SKM-1 (cell line): Measurements from ENCODE around the gene TRIM16.
"Not testable (repeated sequence)": the region's sequence is repeated elsewhere in the genome, so short reads cannot be mapped to it uniquely, and the experiment has no call there.

Experiments used
- DNase-seq: peaks from one replicate; lab custom pipeline; 2025; ENCODE audit not compliant: unreplicated experiment; lab: John Stamatoyannopoulos, UW

TRIM16 gene

DNA sequence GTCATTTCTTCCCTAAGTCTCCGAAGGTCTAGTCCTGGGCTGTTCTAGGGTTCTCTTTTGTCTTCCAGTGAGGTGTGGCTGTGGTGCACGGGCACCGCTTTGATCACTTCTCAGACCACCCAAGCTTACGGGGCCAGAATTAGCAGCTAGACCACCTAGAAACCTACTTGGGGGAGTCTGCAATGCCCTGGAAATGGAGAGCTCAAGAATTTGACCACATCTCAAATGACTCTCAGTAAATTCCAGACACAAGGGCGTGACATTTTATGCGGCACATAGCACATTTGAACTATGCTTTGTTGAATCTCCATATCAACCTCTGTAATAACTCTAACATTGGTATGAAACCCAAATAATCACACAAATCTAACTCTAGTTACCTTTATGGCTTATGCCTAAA is 24.9 kb downstream of the TRIM16 start:
- DNase-seq = no peak

DNA sequence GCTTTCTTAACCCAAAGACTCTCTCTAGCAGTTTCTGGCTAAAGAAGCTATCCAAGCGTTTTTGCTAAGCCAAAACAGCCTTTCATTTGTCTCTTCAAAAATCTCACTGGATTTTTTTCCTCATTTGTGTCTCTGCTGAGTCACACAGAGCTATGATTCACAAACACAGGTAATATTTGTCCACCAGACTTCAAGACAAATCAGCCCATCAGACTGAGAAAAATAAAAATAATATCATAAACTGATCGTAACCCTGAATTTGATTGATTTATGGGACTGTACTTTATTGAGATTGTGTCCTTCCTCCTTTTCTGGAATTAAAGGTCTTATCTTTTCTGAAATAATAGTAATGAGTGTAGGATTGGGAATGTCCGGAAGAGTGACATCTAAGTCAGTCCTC is 25.8 kb downstream of the TRIM16 start:
- DNase-seq = no peak

DNA sequence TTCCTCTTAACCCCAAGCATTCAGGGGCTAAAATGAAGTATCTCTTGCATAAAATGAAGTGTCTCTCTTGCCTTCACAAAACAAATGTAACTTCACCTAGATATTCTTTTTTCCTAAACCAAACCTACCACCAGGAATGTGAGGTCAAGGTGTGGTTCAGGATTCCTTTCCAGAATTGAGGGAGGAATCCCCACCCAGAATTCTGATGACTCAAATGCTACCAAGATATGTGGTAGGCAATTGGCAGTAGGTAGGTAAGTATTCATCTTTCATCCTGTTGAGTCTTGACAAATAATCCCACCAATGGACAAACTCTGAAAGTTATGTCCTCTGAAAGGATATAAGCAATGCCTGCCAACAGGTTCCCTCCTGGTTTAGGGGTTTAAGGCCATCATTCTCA is 26.2 kb downstream of the TRIM16 start:
- DNase-seq = no peak

DNA sequence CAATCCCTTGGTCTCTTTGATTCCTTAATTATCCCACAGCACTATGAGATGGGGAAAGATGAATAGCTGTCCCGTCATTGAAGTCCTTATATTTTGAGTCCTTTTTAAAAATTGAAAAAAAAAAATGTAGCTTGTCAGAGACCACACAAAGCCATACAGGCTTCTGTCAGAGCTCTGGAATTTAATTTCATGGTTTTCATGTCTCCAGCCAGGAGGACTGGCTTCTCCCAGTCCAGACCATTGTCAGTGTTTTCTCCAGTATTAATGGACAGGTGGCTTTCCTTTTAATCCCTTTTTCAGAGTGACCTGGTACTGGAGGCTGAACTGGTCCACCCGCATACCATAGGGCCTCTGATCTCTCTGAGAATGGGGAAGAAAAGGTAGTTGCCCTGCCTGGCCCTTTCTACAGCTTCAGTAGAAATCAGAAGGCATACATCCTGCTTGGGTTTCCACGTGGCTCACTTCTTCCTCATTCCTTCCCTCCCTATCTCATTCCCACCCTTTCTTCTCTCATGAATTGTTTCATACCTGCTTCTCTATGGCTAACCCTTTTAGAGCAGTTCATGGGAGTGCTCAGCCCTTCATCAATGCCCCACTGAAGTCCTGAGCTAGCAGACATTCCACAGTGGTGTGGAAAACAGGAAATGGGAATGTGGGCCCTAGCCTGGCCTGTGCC is 29.1 kb downstream of the TRIM16 start:
- DNase-seq = no peak

DNA sequence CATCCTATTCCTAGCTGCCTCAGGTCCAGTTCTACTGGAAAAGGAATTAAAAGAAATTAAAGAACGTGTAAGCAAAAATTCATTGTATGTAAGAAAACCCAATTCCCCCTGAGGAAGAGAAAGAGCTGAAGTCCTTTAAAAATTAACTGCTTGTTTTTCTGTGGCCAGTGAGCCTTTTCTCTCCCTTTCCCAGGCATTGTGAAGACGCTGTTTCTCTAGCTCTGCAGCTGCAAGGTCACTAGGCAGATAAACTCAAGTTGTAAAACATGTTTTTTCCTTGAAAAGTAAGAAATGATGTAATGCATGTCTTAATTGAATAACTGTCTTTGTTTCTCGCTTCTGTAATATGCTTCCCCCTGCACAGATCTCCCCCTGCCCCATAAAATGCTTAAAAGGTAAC is 29.7 kb downstream of the TRIM16 start:
- not testable (repeated sequence) for DNase-seq

DNA sequence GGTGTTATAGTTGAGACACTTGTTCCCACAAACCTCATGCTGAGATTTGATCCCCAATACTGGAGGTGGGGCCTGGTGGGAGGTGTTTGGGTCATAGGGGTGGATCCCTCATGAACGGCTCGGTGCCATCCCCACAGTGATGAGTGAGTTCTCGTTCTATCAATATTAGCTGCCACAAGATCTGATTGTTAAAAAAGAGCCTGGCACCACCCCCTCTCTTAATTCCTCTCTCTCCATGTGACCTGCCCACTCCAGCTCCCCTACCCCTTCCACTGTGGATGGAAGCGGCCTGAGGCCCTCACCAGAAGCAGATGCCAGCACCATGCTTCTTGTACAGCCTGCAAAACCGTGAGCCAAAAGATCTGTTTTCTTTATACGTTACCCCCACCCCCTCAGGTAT is 31.2 kb downstream of the TRIM16 start:
- no peak for DNase-seq

DNA sequence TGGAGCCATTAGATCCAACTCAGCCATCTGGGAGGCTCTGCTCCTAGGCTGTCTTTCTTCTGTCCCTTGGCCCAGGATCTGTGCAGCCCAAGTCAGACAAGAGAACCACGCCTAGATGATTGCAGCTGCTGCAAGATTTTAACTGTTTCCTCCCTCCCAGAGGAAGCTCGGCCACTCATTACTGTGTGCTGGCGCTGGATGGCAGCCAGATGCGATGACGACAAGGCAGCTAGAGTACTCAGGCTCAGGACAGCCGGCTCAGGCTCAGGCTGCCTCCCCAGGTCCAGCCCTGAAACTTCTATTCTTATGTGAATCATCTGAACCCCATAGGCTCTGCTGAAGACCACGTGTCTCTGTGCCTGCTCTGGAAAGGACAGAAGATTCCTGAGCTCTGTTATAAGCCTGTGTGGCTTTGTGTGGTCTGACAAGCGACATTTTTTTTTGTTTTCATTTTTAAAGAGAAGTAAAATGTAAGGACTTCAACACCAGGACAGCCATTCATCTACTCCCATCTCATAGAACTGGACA is 32.5 kb downstream of the TRIM16 start:
- peak; percentile 85 for DNase-seq

DNA sequence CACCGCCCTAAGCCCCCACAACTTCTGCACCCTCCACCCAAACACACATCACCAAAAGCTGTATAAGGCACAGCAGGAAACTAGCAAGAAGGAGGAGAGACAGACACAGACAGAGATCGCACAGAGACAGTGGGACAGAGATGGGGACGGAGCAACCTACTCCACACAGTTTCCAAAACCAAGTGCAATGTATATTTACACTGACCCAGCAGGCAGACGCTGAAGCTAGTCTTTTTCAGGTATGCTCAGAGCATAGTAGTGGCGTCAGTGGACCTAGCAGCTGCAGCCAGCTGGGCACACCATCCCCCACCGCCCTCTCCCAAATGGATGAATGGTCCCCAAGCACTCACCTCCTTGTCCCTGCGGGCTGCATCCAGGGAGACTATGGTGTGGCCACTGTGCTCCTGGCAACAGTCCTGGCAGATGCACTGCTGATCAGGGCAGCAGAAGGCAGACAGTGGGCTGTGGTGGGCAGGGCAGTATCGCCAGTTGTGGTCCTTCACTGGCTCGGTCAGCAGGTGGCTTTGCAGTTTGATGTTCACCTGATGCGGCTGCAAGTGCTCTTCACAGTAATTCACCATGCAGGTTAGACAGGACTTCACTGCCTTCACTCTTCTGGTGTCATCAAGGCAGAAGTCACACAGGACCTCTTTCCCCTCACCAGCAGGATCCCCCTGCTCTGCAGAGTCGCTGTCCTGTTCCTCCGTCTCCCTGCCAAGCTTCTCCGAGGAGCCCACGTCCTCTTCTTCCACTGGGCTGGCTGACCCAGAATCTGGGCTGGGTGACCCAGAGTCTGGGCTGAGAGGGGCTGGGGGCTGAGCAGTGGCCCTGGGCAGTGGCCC is 33.1 kb downstream of the TRIM16 start:
- DNase-seq = no peak

DNA sequence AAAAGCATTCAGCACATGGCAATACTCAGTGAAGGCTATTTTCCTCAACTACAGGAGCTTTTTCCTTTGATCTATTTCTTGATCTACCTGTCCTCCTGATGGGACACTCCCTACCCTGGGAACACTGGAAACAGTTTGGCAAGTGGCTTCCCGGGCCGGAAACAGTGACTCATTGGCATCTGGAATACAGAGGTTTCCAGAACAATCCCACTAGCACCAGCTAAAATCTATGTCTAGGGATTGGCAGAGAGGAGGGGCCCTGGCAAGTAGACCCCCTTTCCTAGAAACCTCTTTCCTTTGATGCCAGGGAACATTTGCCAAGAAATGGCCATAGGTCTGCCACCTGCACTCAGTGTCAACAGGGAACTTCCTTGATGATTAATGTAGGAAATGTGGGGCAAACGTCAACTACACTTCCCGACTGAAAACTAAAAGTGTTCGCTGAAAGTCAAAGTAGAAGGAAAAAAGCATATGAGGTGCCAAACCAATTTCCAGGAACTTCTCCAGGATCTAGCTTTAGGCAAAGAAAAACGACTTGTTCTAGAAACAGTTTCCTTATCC is 34.2 kb downstream of the TRIM16 start:
- no peak for DNase-seq

DNA sequence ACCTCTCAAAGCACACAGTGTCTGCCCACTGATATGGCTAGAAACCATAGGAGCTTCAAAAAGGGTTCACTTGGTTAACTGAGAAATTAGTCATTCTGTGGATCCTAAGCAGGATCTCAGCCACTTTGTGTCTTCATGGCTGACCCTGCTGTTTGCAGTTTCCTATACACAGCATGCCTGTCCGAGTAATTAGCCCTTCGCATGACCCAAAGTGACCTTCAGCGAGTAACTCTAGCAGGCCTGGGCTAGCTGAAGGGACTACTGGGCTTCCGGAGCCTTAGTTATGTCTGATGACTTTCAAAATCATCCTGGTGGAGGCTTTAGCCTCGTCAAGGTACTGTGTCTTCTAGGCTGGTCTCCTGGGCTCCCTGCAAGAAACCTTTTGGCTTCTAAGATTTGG is 35.7 kb downstream of the TRIM16 start:
- DNase-seq = no peak

DNA sequence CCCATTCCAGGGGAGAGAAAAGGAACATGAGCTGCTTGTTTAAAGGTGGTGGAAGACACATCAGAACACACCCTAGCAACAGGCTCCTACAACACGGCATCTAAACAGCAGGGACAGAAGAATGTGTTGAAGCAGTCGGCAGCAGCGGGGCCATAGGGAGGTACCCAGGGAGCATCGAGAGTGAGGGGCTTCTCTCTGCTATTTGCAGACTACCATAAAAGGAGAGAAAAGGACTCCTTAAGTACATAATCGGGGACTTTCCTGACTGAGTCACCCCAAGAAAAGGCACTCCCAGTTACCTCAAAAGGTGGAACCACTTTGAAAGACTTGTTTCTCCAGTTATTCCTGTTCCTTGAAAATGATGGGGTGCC is 38.2 kb downstream of the TRIM16 start:
- DNase-seq = not testable (repeated sequence)

DNA sequence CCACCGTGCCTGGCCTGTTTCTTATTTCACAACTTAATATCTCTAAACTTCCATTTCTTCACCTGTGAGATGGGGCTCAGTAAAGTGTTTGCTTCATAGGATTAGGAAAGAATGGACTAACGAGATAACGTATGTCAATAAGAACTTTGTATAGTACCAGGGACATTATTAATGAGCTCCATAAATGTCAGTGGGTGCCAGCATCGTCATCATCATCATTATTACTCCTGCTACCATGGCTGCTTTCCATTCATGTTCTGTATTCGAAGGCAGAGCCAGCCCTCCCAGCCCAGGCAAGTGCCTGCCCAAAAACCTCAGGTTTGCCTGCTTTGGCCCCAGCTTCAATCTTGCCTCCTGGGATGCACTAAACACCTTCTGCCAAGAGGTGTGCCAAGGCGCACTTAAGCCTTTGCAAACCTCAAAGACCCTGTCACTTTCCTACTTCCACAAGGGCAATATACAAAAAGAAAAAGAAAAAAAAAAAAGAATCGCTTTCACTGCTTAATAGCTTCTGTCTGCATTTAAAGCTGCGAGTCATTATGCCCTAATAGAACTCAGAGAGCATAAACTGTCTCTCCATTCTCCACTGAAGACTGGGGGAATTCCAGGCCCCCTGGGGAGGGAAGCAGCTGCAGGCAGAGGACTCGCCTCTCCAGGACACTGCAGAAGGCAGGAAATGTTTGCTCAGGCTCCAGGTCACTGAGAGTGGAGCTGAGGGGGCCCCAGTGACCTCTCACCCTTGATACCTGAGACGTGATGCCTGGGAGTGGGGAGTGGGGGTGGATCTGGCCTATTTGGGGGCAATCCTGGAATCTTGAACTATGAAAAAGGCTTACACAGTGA is 38.8 kb downstream of the TRIM16 start:
- DNase-seq = not testable (repeated sequence)

DNA sequence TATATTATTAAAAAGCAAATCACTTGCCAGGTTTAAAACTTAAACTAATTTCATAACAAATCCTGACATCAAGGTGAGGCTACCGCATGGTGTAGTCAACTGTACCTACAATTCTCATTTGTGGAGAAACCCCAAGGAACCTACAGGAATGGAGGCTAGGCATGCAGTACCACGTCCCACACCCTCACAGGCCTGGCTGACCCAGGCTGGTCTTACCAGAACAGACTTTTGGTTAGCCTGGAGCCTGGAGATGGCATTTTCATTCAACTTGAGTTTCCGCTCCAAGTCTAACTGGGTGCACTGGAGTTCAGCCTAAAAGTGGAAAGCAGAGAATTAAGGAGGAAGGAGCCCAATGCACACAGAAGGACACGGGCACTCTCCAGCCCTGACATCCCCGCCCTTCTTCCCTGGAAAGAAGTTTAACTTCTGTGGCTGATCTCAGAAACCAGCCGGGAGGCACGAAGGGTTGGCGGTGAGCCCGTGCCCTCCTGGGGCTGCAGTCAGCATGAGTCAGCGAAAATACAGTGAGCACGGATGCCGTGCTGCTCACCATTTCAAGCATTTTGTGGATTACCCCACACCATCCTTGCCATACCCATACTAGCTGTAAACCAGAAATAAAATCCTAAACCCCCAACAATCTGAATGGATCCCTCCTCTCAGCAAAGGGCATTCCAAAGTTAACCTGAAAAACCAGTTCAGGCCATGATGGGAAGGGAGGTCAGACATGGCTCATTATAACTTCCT is 41.4 kb downstream of the TRIM16 start:
- not testable (repeated sequence) for DNase-seq

DNA sequence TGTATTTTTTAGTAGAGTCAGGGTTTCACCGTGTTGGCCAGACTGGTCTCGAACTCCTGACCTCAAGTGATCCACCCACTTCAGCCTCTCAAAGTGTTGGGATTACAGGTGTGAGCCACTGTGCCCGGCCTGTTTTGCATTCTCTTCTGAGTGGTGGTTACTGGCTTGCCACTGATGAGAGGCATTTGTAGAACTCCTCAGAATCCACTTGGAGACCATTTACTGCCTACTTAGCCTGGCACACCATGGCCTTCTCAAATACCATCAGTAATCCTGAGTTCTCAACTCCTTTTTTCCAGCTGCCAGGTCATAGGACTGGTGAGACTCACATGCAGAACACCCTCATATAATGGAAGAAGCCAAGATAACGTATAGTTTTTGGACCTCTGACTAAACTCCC is 42.1 kb downstream of the TRIM16 start:
- DNase-seq = not testable (repeated sequence)

DNA sequence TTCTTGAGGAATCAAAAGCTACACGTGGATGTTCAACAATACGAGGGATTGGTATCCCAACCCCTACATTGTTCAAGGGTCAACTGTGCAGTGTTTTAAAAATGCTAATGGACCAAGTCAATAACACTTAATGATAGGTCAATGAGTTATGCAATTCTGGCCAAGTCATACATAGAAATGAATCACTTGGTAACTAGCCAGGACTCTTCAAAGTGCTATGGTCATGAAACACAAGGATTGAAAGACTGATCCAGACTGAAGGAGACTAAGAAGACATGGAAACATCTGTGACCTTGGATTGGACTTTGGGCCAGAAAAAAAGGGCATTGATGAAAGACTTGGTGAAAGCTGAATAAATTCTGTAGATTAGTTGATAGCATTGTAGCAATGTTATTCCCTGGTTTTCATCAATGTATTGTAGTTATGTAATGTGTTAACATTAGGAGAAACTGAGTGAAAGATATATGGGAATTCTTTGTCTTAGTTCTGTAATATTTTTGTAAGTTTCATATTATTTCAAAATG is 53.1 kb downstream of the TRIM16 start:
- DNase-seq = not testable (repeated sequence)

DNA sequence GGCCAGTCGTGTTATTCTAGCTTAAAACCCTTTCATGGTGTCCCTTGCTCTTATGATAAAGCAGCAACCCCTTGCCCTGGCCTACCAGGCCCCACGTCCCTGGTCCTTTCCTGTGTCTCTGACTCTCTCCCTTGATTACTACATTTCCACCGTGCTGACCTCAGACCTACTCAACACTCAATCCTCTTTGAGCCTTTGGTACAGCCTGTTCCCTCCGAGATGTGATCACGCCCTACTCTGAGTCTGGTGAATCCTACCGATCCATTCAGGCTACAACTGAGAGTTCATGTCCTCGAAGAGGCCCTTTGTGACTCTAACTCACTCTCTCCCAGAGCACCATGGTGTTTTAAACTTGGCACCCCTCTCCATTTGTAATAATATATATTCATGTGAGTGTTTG is 54.1 kb downstream of the TRIM16 start:
- not testable (repeated sequence) for DNase-seq

DNA sequence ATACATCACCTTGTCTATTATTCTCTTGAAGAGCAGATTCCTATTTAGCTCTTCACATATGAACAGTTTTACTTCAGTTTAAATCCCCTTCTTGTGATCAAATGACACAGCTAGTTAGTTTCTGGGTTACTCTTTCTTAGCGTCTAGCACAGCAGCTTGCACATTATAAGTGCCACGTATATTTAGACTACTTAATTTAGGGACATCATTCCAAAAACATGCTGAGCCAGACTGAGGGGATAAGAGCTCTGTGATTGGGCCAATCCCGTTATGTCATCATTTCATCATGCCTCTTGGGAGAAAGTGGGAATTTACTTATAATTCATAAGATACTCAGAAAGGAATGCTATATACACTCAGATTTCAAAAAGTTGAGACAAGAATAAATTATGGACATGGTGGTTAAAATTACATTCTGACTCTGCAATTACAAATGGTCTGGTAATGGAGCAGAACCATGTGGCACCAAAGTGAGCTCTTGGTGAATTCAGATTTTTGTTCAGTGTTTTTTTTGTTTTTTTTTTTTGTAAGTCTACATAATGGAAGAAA is 60.4 kb downstream of the TRIM16 start:
- not testable (repeated sequence) for DNase-seq

DNA sequence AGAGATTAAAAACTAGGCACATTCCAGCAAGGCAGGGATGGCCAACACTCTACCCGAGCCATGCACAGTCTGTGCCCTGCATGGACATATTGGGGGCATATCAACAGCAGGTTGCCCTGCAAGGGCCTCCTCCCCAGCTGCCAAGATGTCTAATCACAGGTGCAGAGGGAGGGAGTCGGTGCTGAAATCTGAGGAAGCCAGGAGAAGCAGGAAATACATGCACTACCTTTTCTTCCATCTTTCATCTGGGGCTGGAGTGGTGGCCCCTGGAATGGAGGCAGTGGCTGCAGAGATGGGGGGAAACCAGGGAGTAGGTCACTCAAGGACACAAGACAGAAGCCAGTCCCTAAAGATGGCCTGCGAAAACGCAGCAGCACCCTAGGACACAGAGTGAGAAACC is 60.9 kb downstream of the TRIM16 start:
- DNase-seq = not testable (repeated sequence)

DNA sequence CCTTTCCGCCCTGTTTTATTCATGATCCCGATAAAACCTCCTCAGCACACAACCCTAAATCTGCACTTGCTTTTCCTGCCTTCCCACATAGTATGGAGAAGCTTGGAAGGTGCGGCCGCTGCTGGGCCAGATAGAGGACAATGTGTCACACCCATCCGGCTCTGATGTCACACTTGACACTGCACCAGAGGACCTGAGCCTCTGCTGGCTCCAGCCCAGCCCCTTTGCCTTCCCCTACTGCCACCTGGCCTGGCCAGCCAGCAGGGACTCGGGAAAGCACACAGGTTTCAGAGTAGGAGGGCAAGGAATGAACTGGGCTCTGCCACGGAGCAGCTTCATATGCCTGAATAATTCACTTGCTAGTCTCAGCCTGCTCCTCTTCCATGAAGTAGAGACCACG is 62.0 kb downstream of the TRIM16 start:
- not testable (repeated sequence) for DNase-seq
